ENCODE data around the gene GNL3L.
"Not testable (repeated sequence)": the region's sequence is repeated elsewhere in the genome, so short reads cannot be mapped to it uniquely, and the experiment has no call there.

The GNL3L gene

GRCh38 chrX:54540289-54540688 lies 10.3 kb downstream of the GNL3L start:
- Histone ChIP-seq H3K9me3 (replicated peaks in 1 of 2; ENCODE audit: control insufficient read depth in 2 of 2, insufficient read depth in 1 of 2, low read depth in 1 of 2, low read length in 2 of 2) (no peaks in the 10 kb centered on the region), H3K4ac (ENCODE audit: low read length) (no peak overlapping the region), H3K36me3 (replicated peaks in 1 of 2; ENCODE audit: control insufficient read depth in 2 of 2, insufficient read depth in 2 of 2, low read length in 2 of 2) (peaks cover 19 to 77% of the 10 kb centered on the region in 2 donors), H3K4me3 (ENCODE audit: low read length in 2 of 2) (no peak overlapping the region), H2BK5ac (ENCODE audit: low read length) (no peak overlapping the region), H3K27me3 (ENCODE audit: control insufficient read depth in 3 of 3, insufficient read depth in 3 of 3, low read depth in 1 of 3, low read length in 3 of 3) (no peaks in the 10 kb centered on the region), H4K8ac (ENCODE audit: low read depth, low read length) (no peak overlapping the region), H2AFZ (ENCODE audit: low read length) (no peak overlapping the region), H2AK5ac (ENCODE audit: low read depth, low read length) (no peak overlapping the region), H3K9ac (ENCODE audit: low read depth, low read length, poor library complexity) (no peak overlapping the region), H3K4me2 (ENCODE audit: insufficient read depth, low read length, poor library complexity, severe bottlenecking) (no peak overlapping the region), H2BK12ac (ENCODE audit: low read length) (no peak overlapping the region), H3K18ac (ENCODE audit: low read length) (no peak overlapping the region), H4K91ac (ENCODE audit: low read depth, low read length, poor library complexity) (no peak overlapping the region), H2BK120ac (ENCODE audit: low read depth, low read length) (no peak overlapping the region), H3K14ac (ENCODE audit: low read length) (no peak overlapping the region), H3K23ac (ENCODE audit: low read depth, low read length, poor library complexity) (no peak overlapping the region), H3K79me1 (ENCODE audit: low read depth, low read length) (no peaks in the 10 kb centered on the region), H2BK15ac (ENCODE audit: low read length) (no peak overlapping the region), H3K27ac (replicated peaks; ENCODE audit: low read length) (no peak overlapping the region), H3K4me1 (ENCODE audit: control insufficient read depth in 2 of 2, insufficient read depth in 1 of 2, low read depth in 1 of 2, low read length in 2 of 2) (no peaks in the 10 kb centered on the region)
- no CpG with 5 or more reads among the region's 4 CpGs for WGBS, 2 donors (ENCODE audit: extremely low coverage in 2 of 2, insufficient read length in 2 of 2, insufficient replicate concordance in 1 of 2)
- no peak for DNase-seq (ENCODE audit: low spot score)

GRCh38 chrX:54542239-54542638 lies 12.2 kb downstream of the GNL3L start:
- not testable (repeated sequence) for H3K9ac ChIP-seq (ENCODE audit: low read depth, low read length, poor library complexity); H2BK12ac ChIP-seq (ENCODE audit: low read length); H3K9me3 ChIP-seq (replicated peaks in 1 of 2; ENCODE audit: control insufficient read depth in 2 of 2, insufficient read depth in 1 of 2, low read depth in 1 of 2, low read length in 2 of 2); H3K4ac ChIP-seq (ENCODE audit: low read length); H2AK5ac ChIP-seq (ENCODE audit: low read depth, low read length); H3K79me1 ChIP-seq (ENCODE audit: low read depth, low read length); DNase-seq (ENCODE audit: low spot score); H2BK15ac ChIP-seq (ENCODE audit: low read length); H3K23ac ChIP-seq (ENCODE audit: low read depth, low read length, poor library complexity); H4K91ac ChIP-seq (ENCODE audit: low read depth, low read length, poor library complexity); H2BK5ac ChIP-seq (ENCODE audit: low read length); H3K14ac ChIP-seq (ENCODE audit: low read length); H3K4me2 ChIP-seq (ENCODE audit: insufficient read depth, low read length, poor library complexity, severe bottlenecking); H2BK120ac ChIP-seq (ENCODE audit: low read depth, low read length); H3K27ac ChIP-seq (replicated peaks; ENCODE audit: low read length); H4K8ac ChIP-seq (ENCODE audit: low read depth, low read length); H2AFZ ChIP-seq (ENCODE audit: low read length); H3K27me3 ChIP-seq (ENCODE audit: control insufficient read depth in 3 of 3, insufficient read depth in 3 of 3, low read depth in 1 of 3, low read length in 3 of 3); H3K18ac ChIP-seq (ENCODE audit: low read length); H3K4me3 ChIP-seq (ENCODE audit: low read length in 2 of 2); H3K4me1 ChIP-seq (ENCODE audit: control insufficient read depth in 2 of 2, insufficient read depth in 1 of 2, low read depth in 1 of 2, low read length in 2 of 2)
- H3K36me3 ChIP-seq (replicated peaks in 1 of 2; ENCODE audit: control insufficient read depth in 2 of 2, insufficient read depth in 2 of 2, low read length in 2 of 2): peaks cover 19 to 87% of the 10 kb centered on the region in 2 donors
- no CpG with 5 or more reads among the region's 4 CpGs for WGBS, 2 donors (ENCODE audit: extremely low coverage in 2 of 2, insufficient read length in 2 of 2, insufficient replicate concordance in 1 of 2)

GRCh38 chrX:54550821-54551220 lies 20.8 kb downstream of the GNL3L start:
- Histone ChIP-seq H3K27me3 (ENCODE audit: control insufficient read depth in 3 of 3, insufficient read depth in 3 of 3, low read depth in 1 of 3, low read length in 3 of 3) (no peaks in the 10 kb centered on the region), H3K9ac (ENCODE audit: low read depth, low read length, poor library complexity) (no peak overlapping the region), H3K9me3 (replicated peaks in 1 of 2; ENCODE audit: control insufficient read depth in 2 of 2, insufficient read depth in 1 of 2, low read depth in 1 of 2, low read length in 2 of 2) (no peaks in the 10 kb centered on the region), H2BK12ac (ENCODE audit: low read length) (no peak overlapping the region), H3K79me1 (ENCODE audit: low read depth, low read length) (no peaks in the 10 kb centered on the region), H4K91ac (ENCODE audit: low read depth, low read length, poor library complexity) (no peak overlapping the region), H3K4me2 (ENCODE audit: insufficient read depth, low read length, poor library complexity, severe bottlenecking) (no peak overlapping the region), H2BK5ac (ENCODE audit: low read length) (no peak overlapping the region), H2AFZ (ENCODE audit: low read length) (no peak overlapping the region), H4K8ac (ENCODE audit: low read depth, low read length) (peak overlapping the region; percentile 43), H3K4me3 (ENCODE audit: low read length in 2 of 2) (no peak overlapping the region), H3K27ac (replicated peaks; ENCODE audit: low read length) (no peak overlapping the region), H3K4me1 (ENCODE audit: control insufficient read depth in 2 of 2, insufficient read depth in 1 of 2, low read depth in 1 of 2, low read length in 2 of 2) (no peaks in the 10 kb centered on the region), H3K36me3 (replicated peaks in 1 of 2; ENCODE audit: control insufficient read depth in 2 of 2, insufficient read depth in 2 of 2, low read length in 2 of 2) (peaks cover 32 to 92% of the 10 kb centered on the region in 2 donors), H2BK15ac (ENCODE audit: low read length) (no peak overlapping the region), H3K4ac (ENCODE audit: low read length) (no peak overlapping the region), H3K23ac (ENCODE audit: low read depth, low read length, poor library complexity) (no peak overlapping the region), H2BK120ac (ENCODE audit: low read depth, low read length) (no peak overlapping the region), H3K14ac (ENCODE audit: low read length) (no peak overlapping the region), H3K18ac (ENCODE audit: low read length) (no peak overlapping the region), H2AK5ac (ENCODE audit: low read depth, low read length) (no peak overlapping the region)
- DNase-seq (ENCODE audit: low spot score): no peak
- whole genome bisulfite sequencing, 2 donors (ENCODE audit: extremely low coverage in 2 of 2, insufficient read length in 2 of 2, insufficient replicate concordance in 1 of 2): no CpG with 5 or more reads among the region's 4 CpGs

DNA sequence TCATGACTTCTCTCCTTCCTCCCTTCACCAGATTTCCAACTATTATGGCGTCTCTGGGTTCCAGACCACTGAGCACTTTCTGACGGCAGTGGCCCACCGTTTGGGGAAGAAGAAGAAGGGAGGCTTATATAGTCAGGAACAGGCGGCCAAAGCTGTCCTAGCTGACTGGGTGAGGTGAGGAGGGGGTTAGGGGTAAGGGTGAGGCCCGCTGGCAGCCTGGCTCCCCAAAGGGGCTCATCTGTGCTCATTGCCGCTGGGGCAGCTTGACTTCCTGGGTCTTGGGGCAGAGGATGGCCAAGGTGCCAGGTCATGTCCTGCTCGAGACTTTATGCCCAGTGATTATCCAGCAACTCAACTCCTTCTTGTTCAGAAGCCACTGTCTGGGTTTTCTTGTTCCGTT lies 21.8 kb downstream of the GNL3L start:
- no peak overlapping the region for H2AFZ ChIP-seq (ENCODE audit: low read length)
- H3K18ac ChIP-seq (ENCODE audit: low read length): no peak overlapping the region
- no peaks in the 10 kb centered on the region for H3K9me3 ChIP-seq (replicated peaks in 1 of 2; ENCODE audit: control insufficient read depth in 2 of 2, insufficient read depth in 1 of 2, low read depth in 1 of 2, low read length in 2 of 2)
- H2BK15ac ChIP-seq (ENCODE audit: low read length): no peak overlapping the region
- H3K4me2 ChIP-seq (ENCODE audit: insufficient read depth, low read length, poor library complexity, severe bottlenecking): no peak overlapping the region
- H3K79me1 ChIP-seq (ENCODE audit: low read depth, low read length): no peaks in the 10 kb centered on the region
- no peak overlapping the region for H3K4me3 ChIP-seq (ENCODE audit: low read length in 2 of 2)
- H4K8ac ChIP-seq (ENCODE audit: low read depth, low read length): no peak overlapping the region
- H3K9ac ChIP-seq (ENCODE audit: low read depth, low read length, poor library complexity): no peak overlapping the region
- no peak overlapping the region for H3K4ac ChIP-seq (ENCODE audit: low read length)
- no peak overlapping the region for H3K14ac ChIP-seq (ENCODE audit: low read length)
- no peak overlapping the region for H3K23ac ChIP-seq (ENCODE audit: low read depth, low read length, poor library complexity)
- no peak overlapping the region for H3K27ac ChIP-seq (replicated peaks; ENCODE audit: low read length)
- peaks cover 32 to 92% of the 10 kb centered on the region in 2 donors for H3K36me3 ChIP-seq (replicated peaks in 1 of 2; ENCODE audit: control insufficient read depth in 2 of 2, insufficient read depth in 2 of 2, low read length in 2 of 2)
- no peak overlapping the region for H2BK120ac ChIP-seq (ENCODE audit: low read depth, low read length)
- WGBS, 2 donors (ENCODE audit: extremely low coverage in 2 of 2, insufficient read length in 2 of 2, insufficient replicate concordance in 1 of 2): no CpG with 5 or more reads among the region's 8 CpGs
- no peak for DNase-seq (ENCODE audit: low spot score)
- H4K91ac ChIP-seq (ENCODE audit: low read depth, low read length, poor library complexity): no peak overlapping the region
- no peaks in the 10 kb centered on the region for H3K27me3 ChIP-seq (ENCODE audit: control insufficient read depth in 3 of 3, insufficient read depth in 3 of 3, low read depth in 1 of 3, low read length in 3 of 3)
- H3K4me1 ChIP-seq (ENCODE audit: control insufficient read depth in 2 of 2, insufficient read depth in 1 of 2, low read depth in 1 of 2, low read length in 2 of 2): no peaks in the 10 kb centered on the region
- no peak overlapping the region for H2AK5ac ChIP-seq (ENCODE audit: low read depth, low read length)
- no peak overlapping the region for H2BK5ac ChIP-seq (ENCODE audit: low read length)
- H2BK12ac ChIP-seq (ENCODE audit: low read length): no peak overlapping the region

Measured in neuronal stem cell (in vitro differentiated cells).